ENCODE measurements around the gene TIMM10.

The TIMM10 gene

GRCh38 chr11:57530596-57531507, at the start of gene TIMM10:
Gene TIMM10, minus strand, starts transcription at chr11:57530754. Its CDS starts 565 bp downstream, at chr11:57530189.
- DNase-seq, result peak; percentile 97 to 99

GRCh38 chr11:57574061-57574460, 43.5 kb upstream of the TIMM10 start:
- no peak for DNase-seq

- DNase-seq, result no peak
These were observed 41.1 kb upstream of the TIMM10 start for GRCh38 chr11:57571606-57572005.

GRCh38 chr11:57568330-57568766, 37.8 kb upstream of the TIMM10 start:
- DNase-seq, result peak; percentile 11 to 73

- DNase-seq, result peak in 1 of 2 experiments; percentile 48
These were observed 37.2 kb upstream of the TIMM10 start, which contains the start of gene UBE2L6 for GRCh38 chr11:57567515-57568329. Gene UBE2L6, minus strand, starts transcription at chr11:57567672. Its CDS starts 61 bp downstream, at chr11:57567611.

GRCh38 chr11:57566905-57567514, 36.5 kb upstream of the TIMM10 start:
- DNase-seq, result no peak

- no peak for DNase-seq
These were observed 35.7 kb upstream of the TIMM10 start for GRCh38 chr11:57566005-57566904.

GRCh38 chr11:57562596-57562995, 32.0 kb upstream of the TIMM10 start:
- DNase-seq, result peak in 1 of 2 experiments; percentile 27

GRCh38 chr11:57560146-57560545, 29.6 kb upstream of the TIMM10 start:
- DNase-seq, result no peak

- DNase-seq, result no peak
These were observed 25.5 kb upstream of the TIMM10 start for GRCh38 chr11:57556041-57556440.

GRCh38 chr11:57555393-57555792, 24.8 kb upstream of the TIMM10 start:
- DNase-seq, result no peak

GRCh38 chr11:57552479-57552878, 21.9 kb upstream of the TIMM10 start:
- DNase-seq, result no peak

GRCh38 chr11:57551941-57552340, 21.4 kb upstream of the TIMM10 start:
- DNase-seq, result no peak

GRCh38 chr11:57549983-57550382, 19.4 kb upstream of the TIMM10 start:
- no peak for DNase-seq

- no peak for DNase-seq
These were observed 17.4 kb upstream of the TIMM10 start for GRCh38 chr11:57547854-57548377.

GRCh38 chr11:57546869-57547475, 16.4 kb upstream of the TIMM10 start:
- peak in 1 of 2 experiments; percentile 16 for DNase-seq

GRCh38 chr11:57546451-57546850, 15.9 kb upstream of the TIMM10 start:
- no peak for DNase-seq

- no peak for DNase-seq
These were observed 15.3 kb upstream of the TIMM10 start for GRCh38 chr11:57545883-57546282.

- DNase-seq, result peak; percentile 59 to 90
These were observed 14.0 kb upstream of the TIMM10 start for GRCh38 chr11:57544566-57544965.

- no peak for DNase-seq
These were observed 13.0 kb upstream of the TIMM10 start for GRCh38 chr11:57543593-57543992.

- DNase-seq, result no peak
These were observed 12.0 kb upstream of the TIMM10 start for GRCh38 chr11:57542582-57542981.

All from NCI-H524 (cell line).